Activated CD4-positive, alpha-beta memory T cell treated with anti-CD3 and anti-CD28 coated beads, Interleukin-2, amount 10 ng/mL, durations not matched to agents 7 days and 5 days (primary cell): Measurements from ENCODE around the gene NCOA5. TPM values are rescaled to one million over a fixed set of nuclear protein-coding genes. Genes with fewer than 3 reads are reported as not detected.

Experiments
- CTCF ChIA-PET: fragments of 350-600 bp; sonication (Branson Sonifier 250); formaldehyde crosslinking; loops from one replicate; lab custom pipeline; 2021; ENCODE audit warnings: antibody characterized with exemption, inconsistent platforms; lab: Charles Lee
- POLR2A ChIA-PET: fragments of 350-600 bp; sonication (Branson Sonifier 250); formaldehyde crosslinking; loops from one replicate; lab custom pipeline; 2021; ENCODE audit warnings: antibody characterized with exemption; lab: Charles Lee
- DNase-seq: peaks from one replicate; pipeline ENCODE4 v3.0.0-alpha.2; 2020
- H3K27ac Mint-ChIP-seq: one replicate; pipeline ENCODE4 v1.8.0; 2021; ENCODE audit warnings: mild to moderate bottlenecking, mixed read lengths
- H3K27me3 Mint-ChIP-seq: one replicate; pipeline ENCODE4 v1.8.0; 2021; ENCODE audit warnings: mixed read lengths
- H3K36me3 Mint-ChIP-seq: one replicate; pipeline ENCODE4 v1.8.0; 2021; ENCODE audit warnings: low read depth, mixed read lengths
- H3K4me1 Mint-ChIP-seq: one replicate; pipeline ENCODE4 v1.8.0; 2021; ENCODE audit warnings: mixed read lengths
- H3K4me3 Mint-ChIP-seq: one replicate; pipeline ENCODE4 v1.8.0; 2021; ENCODE audit warnings: mild to moderate bottlenecking, mixed read lengths
- H3K9me3 Mint-ChIP-seq: one replicate; pipeline ENCODE4 v1.8.0; 2021; ENCODE audit warnings: mixed read lengths
- total RNA-seq, 2 experiments: library from RNA; stranded (reverse); gene quantifications; one replicate each; pipeline ENCODE4 v1.2.3, GENCODE V29; 2021

The NCOA5 gene
- total RNA-seq, 2 experiments from 2014 or later, result 24.6 to 26.3 TPM

GRCh38 chr20:46020555-46020954, 69.2 kb downstream of the NCOA5 start:
- H3K9me3 Mint-ChIP-seq, result peaks cover 6% of the 10 kb centered on the region
- POLR2A ChIA-PET, result no interaction called here
- no peak overlapping the region for H3K4me3 Mint-ChIP-seq

GRCh38 chr20:46018611-46019010, 71.2 kb downstream of the NCOA5 start:
- ChIA-PET POLR2A (no interaction called here), CTCF (interaction anchor here (1.0 to 2.8 kb wide), 2 partner anchors 16 to 31 kb away, joined by 3 to 15 read pairs; no protein-coding TSS in a partner anchor)
- DNase-seq, result no peak
- Mint-ChIP-seq H3K36me3 (no peaks in the 10 kb centered on the region), H3K27ac (no peak overlapping the region), H3K9me3 (peaks cover 6% of the 10 kb centered on the region), H3K4me3 (no peak overlapping the region), H3K4me1 (peaks cover 41% of the 10 kb centered on the region), H3K27me3 (peaks cover 48% of the 10 kb centered on the region)

More at GRCh38 chr20:46020555-46020954, 69.2 kb downstream of the NCOA5 start:
- Mint-ChIP-seq H3K4me1 (peaks cover 29% of the 10 kb centered on the region), H3K27ac (no peak overlapping the region), H3K27me3 (peaks cover 53% of the 10 kb centered on the region), H3K36me3 (no peaks in the 10 kb centered on the region)
- DNase-seq, result no peak
- CTCF ChIA-PET, result no interaction called here

- no peak overlapping the region for H3K27ac Mint-ChIP-seq
- no peak for DNase-seq
- peaks cover 6% of the 10 kb centered on the region for H3K9me3 Mint-ChIP-seq
- ChIA-PET CTCF (interaction anchor here (1.0 to 2.8 kb wide), 2 partner anchors 16 to 31 kb away, joined by 3 to 15 read pairs; no protein-coding TSS in a partner anchor), POLR2A (no interaction called here)
- peaks cover 37% of the 10 kb centered on the region for H3K4me1 Mint-ChIP-seq
- H3K4me3 Mint-ChIP-seq, result no peak overlapping the region
- no peaks in the 10 kb centered on the region for H3K36me3 Mint-ChIP-seq
- peaks cover 45% of the 10 kb centered on the region for H3K27me3 Mint-ChIP-seq
Observed at GRCh38 chr20:46018112-46018511, 71.7 kb downstream of the NCOA5 start.

GRCh38 chr20:46017272-46017671, 72.5 kb downstream of the NCOA5 start:
- POLR2A ChIA-PET, result no interaction called here

GRCh38 chr20:46014517-46015396, 75.0 kb downstream of the NCOA5 start:
- Mint-ChIP-seq H3K36me3 (no peaks in the 10 kb centered on the region), H3K4me3 (peak overlapping the region; percentile 12), H3K27me3 (peaks cover 61% of the 10 kb centered on the region), H3K4me1 (peaks cover 48% of the 10 kb centered on the region), H3K9me3 (peaks cover 6% of the 10 kb centered on the region), H3K27ac (no peak overlapping the region)
- ChIA-PET CTCF (interaction anchor here (0.6 to 7.8 kb wide), 25 partner anchors 8 to 398 kb away, joined by 3 to 135 read pairs (median 5); no protein-coding TSS in a partner anchor), POLR2A (interaction anchor here (1.1 to 1.6 kb wide), 4 partner anchors 9 to 41 kb away, joined by 3 to 5 read pairs (median 4); no protein-coding TSS in a partner anchor)
- DNase-seq, result no peak

More at GRCh38 chr20:46017272-46017671, 72.5 kb downstream of the NCOA5 start:
- CTCF ChIA-PET, result interaction anchor here (1.0 to 2.8 kb wide), 4 partner anchors 15 to 74 kb away, joined by 3 to 15 read pairs (median 3); no protein-coding TSS in a partner anchor
- no peak for DNase-seq
- Mint-ChIP-seq H3K9me3 (peaks cover 6% of the 10 kb centered on the region), H3K4me3 (no peak overlapping the region), H3K36me3 (no peaks in the 10 kb centered on the region), H3K4me1 (peaks cover 41% of the 10 kb centered on the region), H3K27me3 (peaks cover 53% of the 10 kb centered on the region), H3K27ac (no peak overlapping the region)

- H3K4me1 Mint-ChIP-seq, result peaks cover 56% of the 10 kb centered on the region
- H3K4me3 Mint-ChIP-seq, result peak overlapping the region; percentile 30
Observed at GRCh38 chr20:46013829-46014516, 75.8 kb downstream of the NCOA5 start.

GRCh38 chr20:46013322-46013828, 76.4 kb downstream of the NCOA5 start:
- Mint-ChIP-seq H3K27ac (no peak overlapping the region), H3K4me3 (peak overlapping the region; percentile 30), H3K36me3 (no peaks in the 10 kb centered on the region), H3K4me1 (peaks cover 62% of the 10 kb centered on the region), H3K9me3 (peaks cover 6% of the 10 kb centered on the region), H3K27me3 (peaks cover 69% of the 10 kb centered on the region)
- ChIA-PET POLR2A (interaction anchor here (1.4 to 1.6 kb wide), 2 partner anchors 30 to 40 kb away, joined by 3 to 5 read pairs; no protein-coding TSS in a partner anchor), CTCF (interaction anchor here (0.7 to 7.8 kb wide), 18 partner anchors 9 to 399 kb away, joined by 3 to 135 read pairs (median 6); partner anchors contain the start of gene ELMO2)
- no peak for DNase-seq

More at GRCh38 chr20:46013829-46014516, 75.8 kb downstream of the NCOA5 start:
- Mint-ChIP-seq H3K36me3 (no peaks in the 10 kb centered on the region), H3K27me3 (peaks cover 68% of the 10 kb centered on the region), H3K9me3 (peaks cover 6% of the 10 kb centered on the region), H3K27ac (no peak overlapping the region)
- POLR2A ChIA-PET, result interaction anchor here (1.1 to 1.6 kb wide), 4 partner anchors 9 to 41 kb away, joined by 3 to 5 read pairs (median 4); no protein-coding TSS in a partner anchor
- peak; percentile 73 for DNase-seq
- CTCF ChIA-PET, result interaction anchor here (0.6 to 7.8 kb wide), 29 partner anchors 9 to 399 kb away, joined by 3 to 135 read pairs (median 4); partner anchors contain the start of gene ELMO2

GRCh38 chr20:46012921-46013320, 76.8 kb downstream of the NCOA5 start:
- peaks cover 71% of the 10 kb centered on the region for H3K27me3 Mint-ChIP-seq
- ChIA-PET CTCF (interaction anchor here (0.7 to 7.8 kb wide), 17 partner anchors 9 to 394 kb away, joined by 3 to 135 read pairs (median 6); partner anchors contain the start of genes ELMO2 and PCIF1), POLR2A (interaction anchor here (1.1 to 1.6 kb wide), 3 partner anchors 29 to 42 kb away, joined by 3 to 5 read pairs (median 4); no protein-coding TSS in a partner anchor)
- H3K36me3 Mint-ChIP-seq, result no peaks in the 10 kb centered on the region
- DNase-seq, result no peak
- no peak overlapping the region for H3K27ac Mint-ChIP-seq
- H3K9me3 Mint-ChIP-seq, result peaks cover 6% of the 10 kb centered on the region
- H3K4me1 Mint-ChIP-seq, result peaks cover 66% of the 10 kb centered on the region
- no peak overlapping the region for H3K4me3 Mint-ChIP-seq

GRCh38 chr20:46011631-46012482, 77.9 kb downstream of the NCOA5 start:
- ChIA-PET POLR2A (interaction anchor here (1.1 kb wide), 1 partner anchor 41 kb away, joined by 4 read pairs; no protein-coding TSS in a partner anchor), CTCF (interaction anchor here (0.7 to 7.8 kb wide), 12 partner anchors 8 to 395 kb away, joined by 3 to 135 read pairs (median 6); partner anchors contain the start of genes ELMO2 and PCIF1)
- Mint-ChIP-seq H3K27ac (no peak overlapping the region), H3K9me3 (no peaks in the 10 kb centered on the region), H3K27me3 (peaks cover 68% of the 10 kb centered on the region), H3K4me3 (peak overlapping the region; percentile 9), H3K4me1 (peaks cover 65% of the 10 kb centered on the region), H3K36me3 (no peaks in the 10 kb centered on the region)
- peak; percentile 63 for DNase-seq
